NB4 (cell line): Measurements from ENCODE around the gene AKAP6.

Experiments
- MAX ChIP-seq: IDR thresholded peaks from 2 replicates; pipeline ENCODE4 v1.6.1; 2011; ENCODE audit warnings: low read depth, low read length
- MYC ChIP-seq: IDR thresholded peaks from 2 replicates; pipeline ENCODE4 v1.6.1; 2011; ENCODE audit warnings: low read depth, low read length
- TF ChIP-seq, protein P1 (sequence below): IDR thresholded peaks from one replicate; pipeline ENCODE4 v1.5.1; 2012; ENCODE audit warnings: low read depth, low read length

DNA sequence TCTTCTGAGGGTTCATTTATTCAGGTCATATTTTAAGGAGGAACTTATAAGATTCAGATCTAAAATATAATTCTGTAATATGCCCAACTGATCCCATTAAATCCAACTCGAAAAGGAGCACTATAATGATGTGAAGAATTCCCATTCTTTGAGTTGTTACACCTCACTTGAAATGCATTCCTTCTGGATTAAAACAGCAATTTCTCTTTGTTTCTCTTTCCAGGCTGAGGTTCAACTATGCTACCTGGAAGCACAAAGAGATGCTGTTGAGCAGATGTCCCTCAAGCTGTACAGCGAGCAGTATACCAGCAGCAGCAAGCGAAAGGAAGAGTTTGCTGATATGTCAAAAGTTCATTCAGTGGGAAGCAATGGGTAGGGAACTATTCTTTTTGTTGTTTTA, 349.0 kb downstream of the AKAP6 start:
- TF ChIP-seq, protein P1, sequence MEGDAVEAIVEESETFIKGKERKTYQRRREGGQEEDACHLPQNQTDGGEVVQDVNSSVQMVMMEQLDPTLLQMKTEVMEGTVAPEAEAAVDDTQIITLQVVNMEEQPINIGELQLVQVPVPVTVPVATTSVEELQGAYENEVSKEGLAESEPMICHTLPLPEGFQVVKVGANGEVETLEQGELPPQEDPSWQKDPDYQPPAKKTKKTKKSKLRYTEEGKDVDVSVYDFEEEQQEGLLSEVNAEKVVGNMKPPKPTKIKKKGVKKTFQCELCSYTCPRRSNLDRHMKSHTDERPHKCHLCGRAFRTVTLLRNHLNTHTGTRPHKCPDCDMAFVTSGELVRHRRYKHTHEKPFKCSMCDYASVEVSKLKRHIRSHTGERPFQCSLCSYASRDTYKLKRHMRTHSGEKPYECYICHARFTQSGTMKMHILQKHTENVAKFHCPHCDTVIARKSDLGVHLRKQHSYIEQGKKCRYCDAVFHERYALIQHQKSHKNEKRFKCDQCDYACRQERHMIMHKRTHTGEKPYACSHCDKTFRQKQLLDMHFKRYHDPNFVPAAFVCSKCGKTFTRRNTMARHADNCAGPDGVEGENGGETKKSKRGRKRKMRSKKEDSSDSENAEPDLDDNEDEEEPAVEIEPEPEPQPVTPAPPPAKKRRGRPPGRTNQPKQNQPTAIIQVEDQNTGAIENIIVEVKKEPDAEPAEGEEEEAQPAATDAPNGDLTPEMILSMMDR = no peak
- TF ChIP-seq MAX = no peak
- TF ChIP-seq MYC = no peak
